DMS114 treated with DMSO at 0.1 percent for 48 hours (cell line): ENCODE measurements around the gene ZCWPW1.

Experiments
- DNase-seq: peaks from one replicate; lab custom pipeline; 2025; ENCODE audit not compliant: unreplicated experiment; lab: John Stamatoyannopoulos, UW

The ZCWPW1 gene

GRCh38 chr7:100428199-100428966 lies at the start of gene ZCWPW1:
Gene ZCWPW1, minus strand, starts transcription at chr7:100428703. Its CDS starts 8,054 bp downstream, at chr7:100420649.
- peak; percentile 95 for DNase-seq

GRCh38 chr7:100477871-100478267 lies 49.4 kb upstream of the ZCWPW1 start:
- DNase-seq, result no peak

DNA sequence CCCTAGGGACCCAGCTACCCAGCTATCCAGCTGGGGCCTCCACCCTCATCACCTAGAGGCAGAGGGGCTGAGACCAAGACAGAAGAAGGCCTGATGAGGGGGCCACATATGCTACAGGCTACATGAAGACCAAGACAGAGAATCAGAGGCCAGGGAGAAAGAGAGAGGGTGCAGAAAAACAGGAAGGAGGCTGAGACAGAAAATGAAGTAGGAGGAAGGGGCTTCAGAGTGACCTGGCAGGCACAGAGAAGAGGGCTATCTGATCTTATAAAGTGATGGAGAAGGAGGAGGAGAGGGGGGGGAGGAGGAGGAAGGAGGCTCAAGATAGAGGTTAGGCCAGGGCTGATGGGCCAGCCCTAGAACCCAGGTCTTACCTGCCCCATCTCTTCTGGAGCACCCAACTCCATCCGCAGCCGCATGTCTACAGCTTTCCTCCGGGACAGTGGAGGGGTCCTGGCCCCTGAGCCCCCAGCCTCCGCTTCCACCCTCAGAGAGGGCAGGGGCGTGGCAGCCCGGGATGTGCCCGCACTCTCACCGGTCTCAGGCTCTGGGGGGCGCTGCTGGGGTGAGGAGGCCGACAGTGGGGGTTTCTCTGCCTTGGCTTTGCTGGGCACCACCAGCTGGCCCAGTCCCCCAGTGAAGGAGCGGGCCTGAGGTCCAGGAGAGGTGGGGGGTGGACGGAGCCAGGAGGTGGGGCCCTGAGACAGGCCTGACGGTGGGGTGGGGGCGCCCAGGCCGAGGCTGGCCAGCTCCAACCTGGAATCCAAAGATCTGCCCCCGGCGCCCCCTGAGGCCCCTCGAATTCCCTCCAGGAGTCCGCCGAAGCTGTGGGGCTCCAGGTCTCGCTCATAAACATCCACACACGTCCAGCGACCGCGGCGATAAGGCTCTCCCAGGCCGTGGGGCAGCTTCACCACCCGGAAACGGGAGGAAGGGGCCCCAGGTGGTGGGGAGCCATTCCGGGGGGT lies 48.7 kb upstream of the ZCWPW1 start:
- DNase-seq, result no peak

- no peak for DNase-seq
Observed at GRCh38 chr7:100476101-100476780, 47.7 kb upstream of the ZCWPW1 start.

- DNase-seq, result no peak
Observed at GRCh38 chr7:100475549-100475948, 47.0 kb upstream of the ZCWPW1 start.

DNA sequence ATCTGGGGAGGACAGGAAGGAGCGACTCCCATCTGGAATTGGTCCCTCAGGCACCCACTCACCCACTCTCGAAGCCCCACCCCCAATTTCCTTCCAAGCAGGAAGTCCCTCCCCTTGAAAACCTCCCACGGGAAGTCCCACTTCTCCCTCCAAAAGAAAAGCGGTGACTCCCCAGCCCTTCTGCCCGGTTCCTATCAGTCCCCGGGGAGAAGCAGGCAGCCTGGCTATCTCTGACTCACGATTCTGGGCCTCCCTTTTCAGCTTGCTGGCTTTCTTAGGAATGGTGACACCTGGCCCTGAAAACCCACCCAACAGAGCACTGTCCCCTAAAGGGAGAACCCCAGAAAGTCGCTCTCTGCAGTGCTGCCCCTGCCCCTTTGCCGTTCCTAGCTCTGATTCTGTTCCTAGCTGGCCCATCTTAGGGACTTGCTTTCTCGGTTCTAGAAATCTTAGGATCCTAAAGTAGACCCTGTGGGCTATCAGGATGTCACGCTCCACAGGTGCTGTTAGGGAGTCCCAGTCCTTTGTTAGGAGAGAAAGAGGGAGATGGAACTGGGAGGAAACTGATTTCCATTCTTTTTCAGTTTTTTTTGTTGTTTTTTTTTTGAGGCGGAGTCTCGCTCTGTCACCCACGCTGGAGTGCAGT lies 44.5 kb upstream of the ZCWPW1 start:
- DNase-seq, result no peak

DNA sequence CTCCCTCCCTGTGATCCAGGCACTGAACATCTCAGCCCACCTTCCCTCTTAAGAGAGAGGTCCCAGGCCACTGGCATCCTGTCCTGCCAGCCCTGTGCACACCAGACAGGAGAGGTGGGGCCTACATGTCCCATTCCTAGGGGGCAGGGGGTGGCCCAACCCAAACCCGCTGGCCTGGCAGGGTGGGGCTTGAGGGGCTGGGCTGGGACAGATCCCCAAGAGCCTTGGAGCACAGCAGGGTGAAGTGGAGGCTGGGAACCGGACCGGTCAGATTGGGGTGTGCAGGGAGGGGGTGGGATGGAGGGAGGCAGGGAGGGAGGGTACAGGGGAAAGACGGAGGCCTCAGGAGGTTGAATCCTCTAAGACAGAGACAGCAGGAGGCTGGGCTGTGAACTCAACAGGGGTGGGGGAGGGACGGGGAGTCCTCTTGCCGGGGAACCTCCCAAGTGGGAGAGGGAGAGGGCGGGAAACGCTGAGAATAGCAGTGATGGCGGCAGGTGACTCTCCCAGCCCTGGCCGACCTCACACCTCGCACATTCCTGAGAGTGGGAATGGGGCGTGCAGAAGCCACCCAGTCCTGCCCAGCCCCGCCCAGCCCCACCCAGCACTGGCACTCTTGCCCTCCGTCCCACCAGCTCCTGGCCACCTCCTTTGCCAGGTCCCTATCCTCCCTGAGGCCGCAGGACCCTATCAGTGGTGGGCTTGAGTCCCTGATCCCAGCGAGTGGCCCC lies 43.8 kb upstream of the ZCWPW1 start:
- DNase-seq, result no peak

DNA sequence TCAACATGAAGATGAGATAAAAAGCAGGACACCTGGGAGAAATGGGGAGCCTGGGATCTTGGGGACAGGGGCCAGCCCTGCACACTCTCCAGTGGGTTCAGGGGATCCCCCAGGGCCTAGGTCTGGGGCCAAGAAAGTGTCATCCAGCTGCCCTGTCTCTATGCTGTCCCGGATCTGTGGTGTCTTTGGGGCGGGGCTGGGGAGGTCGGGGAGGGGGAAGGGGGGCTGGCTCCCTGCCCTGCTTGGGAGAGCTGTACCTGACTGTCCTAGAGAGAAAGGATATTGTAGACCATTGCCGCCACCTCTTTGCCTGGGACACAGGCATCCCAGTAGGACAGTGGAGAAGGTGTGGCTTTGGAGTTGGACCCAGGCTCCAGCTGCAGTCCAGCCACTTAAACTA lies 42.5 kb upstream of the ZCWPW1 start:
- no peak for DNase-seq

GRCh38 chr7:100469227-100470044 lies 40.9 kb upstream of the ZCWPW1 start:
- peak; percentile 46 for DNase-seq

DNA sequence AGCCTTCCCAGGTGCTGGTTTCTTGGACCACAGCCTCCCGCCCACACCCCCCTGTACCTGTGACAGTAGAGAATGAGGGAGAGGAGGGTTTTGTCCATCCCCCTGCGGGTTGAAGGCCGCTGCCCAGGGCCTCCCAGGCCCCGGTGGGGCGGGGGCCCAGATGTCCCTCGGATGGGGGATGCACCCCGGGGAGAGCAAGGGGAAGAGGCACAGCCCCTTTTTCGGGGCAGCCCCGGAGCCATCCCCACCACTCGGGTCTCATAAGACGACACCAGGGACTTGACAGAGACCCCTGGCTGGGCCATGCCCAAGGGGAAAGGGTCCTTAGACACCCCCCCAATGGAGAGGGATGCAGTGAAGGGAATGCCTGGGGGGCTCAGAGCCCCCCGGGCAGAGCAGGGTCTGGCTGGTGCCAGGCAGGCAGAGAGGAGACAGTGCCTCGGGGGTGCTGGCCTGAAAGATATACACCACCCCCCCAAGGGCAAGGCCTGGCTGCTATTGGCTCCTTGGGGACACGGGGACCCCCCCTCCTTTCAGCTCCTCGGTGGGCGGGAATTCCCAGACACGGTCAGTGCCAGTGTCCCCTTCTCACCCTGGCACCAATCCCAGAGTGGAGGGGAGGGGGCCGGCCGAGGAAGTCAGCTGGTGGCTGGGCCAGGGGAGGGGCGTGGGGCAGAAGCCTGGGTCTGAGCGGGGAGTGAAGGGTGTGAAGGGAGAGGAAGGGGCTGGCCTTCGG lies 39.3 kb upstream of the ZCWPW1 start:
- DNase-seq, result no peak

- no peak for DNase-seq
Observed at GRCh38 chr7:100466653-100467605, 38.4 kb upstream of the ZCWPW1 start.

- peak; percentile 19 for DNase-seq
Observed at GRCh38 chr7:100465702-100466311, 37.3 kb upstream of the ZCWPW1 start.

- no peak for DNase-seq
Observed at GRCh38 chr7:100465299-100465698, 36.8 kb upstream of the ZCWPW1 start.

DNA sequence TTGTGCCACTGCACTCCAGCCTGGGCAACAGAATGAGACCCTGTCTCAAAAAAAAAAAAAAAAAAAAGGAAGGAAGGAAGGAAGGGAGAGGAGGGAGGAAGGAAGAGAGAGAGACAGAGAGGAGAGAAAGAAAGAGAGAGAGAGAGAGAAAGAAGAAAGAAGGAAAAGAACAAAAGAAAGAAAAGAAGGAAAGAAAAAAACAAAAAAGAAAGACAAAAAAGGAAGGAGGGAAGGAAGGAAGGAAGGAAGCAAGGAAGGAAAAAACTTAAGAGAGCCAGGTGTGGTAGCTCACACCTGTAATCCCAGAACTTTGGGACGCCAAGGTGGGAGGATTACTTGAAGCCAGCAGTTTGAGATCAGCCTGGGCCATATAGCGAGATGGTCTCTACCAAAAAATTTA lies 36.3 kb upstream of the ZCWPW1 start:
- no peak for DNase-seq

DNA sequence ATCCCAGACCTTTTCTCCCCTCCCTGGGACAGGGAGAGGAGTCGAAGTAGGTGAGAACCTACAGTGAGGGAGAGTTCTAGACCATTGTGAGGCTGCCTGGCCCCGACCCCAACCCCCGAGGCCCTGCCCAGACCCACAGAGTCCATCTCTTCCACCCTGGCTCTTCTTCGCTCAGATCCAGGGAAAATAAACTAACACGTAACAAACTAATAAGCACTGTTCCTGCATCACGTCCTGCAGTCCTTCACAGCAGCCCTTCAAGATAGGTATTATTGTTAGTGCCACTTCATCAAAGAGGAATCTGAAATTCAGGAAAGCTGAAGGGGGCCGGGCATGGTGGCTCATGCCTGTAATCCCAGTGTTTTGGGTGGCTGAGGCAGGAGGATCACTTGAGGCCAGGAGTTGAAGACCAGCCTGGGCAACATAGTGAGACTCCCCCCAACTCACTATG lies 35.7 kb upstream of the ZCWPW1 start, which contains the start of gene SPACDR:
Gene SPACDR (minus strand): TSS at position 51 of the 451 bp plus-strand sequence. CDS start 235 bp downstream, outside the sequence.
- no peak for DNase-seq

DNA sequence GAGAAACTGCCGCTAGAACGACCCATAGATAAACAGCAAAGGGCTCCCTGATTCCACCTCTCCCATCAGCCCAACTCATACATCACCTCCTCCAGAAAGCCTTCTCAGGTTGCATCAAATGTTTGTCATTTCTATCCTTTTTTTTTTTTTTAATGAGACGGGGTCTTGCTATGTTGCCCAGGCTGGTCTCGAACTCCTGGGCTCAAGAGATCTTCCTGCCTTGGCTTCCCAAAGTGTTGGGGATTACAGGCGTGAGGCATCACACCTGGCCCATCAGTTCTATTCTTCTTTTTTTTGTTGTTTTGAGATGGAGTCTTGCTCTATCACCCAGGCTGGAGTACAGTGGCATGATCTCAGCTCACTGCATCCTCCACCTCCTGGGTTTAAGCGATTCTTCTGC lies 28.5 kb upstream of the ZCWPW1 start:
- DNase-seq, result no peak

DNA sequence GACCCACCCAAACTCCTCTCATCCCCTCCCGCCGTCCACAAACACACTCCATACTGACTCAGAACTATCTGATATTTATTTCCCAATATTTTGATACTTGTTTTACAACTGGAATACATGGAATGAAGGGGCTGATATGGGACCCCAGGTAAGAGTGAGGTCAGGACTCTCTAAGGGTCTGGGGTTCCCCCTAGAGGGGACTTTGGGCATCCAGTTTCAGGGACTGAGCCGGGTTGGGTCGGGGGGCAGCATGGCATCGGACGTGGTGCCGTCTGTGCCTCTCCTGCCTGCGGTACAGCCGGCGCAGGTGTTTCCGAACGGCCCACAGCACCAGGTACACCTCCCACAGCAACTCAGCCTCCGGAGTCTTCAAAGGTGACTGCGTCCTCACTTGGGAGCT lies 28.1 kb upstream of the ZCWPW1 start:
- no peak for DNase-seq
